ENCODE data around the gene ARMC5.

DNA sequence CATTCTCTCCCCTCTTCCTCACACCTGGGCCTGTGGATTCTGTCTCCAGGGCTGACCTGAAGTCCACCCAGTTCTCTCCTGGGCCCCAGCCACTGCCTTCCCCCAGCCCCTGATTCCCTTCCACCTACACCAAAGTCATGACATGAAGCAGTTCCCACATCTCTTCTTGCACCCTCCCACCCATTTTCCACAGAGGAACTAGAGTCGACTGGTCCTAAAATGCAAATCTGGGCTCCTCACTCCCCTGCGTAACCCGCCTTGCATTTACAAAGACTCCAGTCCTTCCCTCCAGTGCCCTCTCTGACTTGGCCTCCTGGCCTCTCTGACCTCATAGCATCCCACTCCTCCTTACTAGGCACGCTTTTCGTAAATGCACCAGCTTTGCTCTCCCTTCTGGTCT, 45.9 kb upstream of the ARMC5 start:
- no peak for TF ChIP-seq POLR2AphosphoS5 (IDR thresholded peaks at IDR 0.05; ENCODE audit: borderline replicate concordance, low read depth, low read length)
- no peak for TF ChIP-seq EZH2 (IDR thresholded peaks at IDR 0.05)
- no peak for TF ChIP-seq FOXP2 (optimal IDR thresholded peaks at IDR 0.05; ENCODE audit: control extremely low read depth, extremely low read length, insufficient read depth)

All from SK-N-MC (cell line).